Right hindlimb (tissue), 1 donor: Measurements from ENCODE around the gene WDR20.

ENCODE experiments used
- DNase-seq: peaks from one replicate; pipeline ENCODE4 v3.0.0-alpha.2; 2018

WDR20 gene

DNA sequence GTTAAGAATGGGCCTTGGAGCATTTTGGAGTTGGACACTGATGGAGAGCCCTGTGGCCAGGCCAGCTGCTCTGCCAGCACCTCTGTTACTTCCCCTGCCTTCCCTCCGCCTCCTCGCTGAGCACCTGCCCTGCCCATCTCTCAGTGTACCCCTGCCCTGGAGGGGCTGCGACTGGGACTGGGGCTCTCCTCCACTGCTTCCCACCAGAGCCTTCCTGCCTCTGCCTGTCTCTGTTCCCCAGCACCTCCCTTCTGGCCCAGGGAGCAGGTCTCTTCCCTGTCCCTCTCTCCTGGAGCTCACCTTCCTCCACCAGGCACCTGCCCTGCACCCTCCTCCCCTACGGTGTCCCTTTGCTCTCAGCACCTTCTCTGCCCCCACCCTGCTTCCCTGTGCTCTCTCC is 62.1 kb downstream of the WDR20 start:
- no peak for DNase-seq

DNA sequence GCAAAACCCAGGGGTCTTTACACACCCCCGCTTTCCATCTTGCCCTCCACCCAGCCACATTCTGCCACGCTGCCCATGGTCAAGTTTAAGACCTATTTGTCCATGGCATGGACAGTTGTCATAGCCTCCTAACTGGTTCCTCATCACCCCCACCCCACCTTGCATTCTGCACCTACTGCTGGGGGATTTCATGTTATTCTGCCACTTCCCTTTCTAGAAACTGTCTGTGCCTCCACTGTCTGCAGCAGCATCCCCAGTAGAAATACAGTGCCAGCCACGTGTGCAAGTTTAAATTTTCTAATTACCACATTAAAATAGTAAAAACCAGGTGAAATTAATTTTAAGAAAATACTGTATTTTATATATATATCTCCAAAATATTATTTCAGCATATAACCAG is 63.2 kb downstream of the WDR20 start:
- no peak for DNase-seq

DNA sequence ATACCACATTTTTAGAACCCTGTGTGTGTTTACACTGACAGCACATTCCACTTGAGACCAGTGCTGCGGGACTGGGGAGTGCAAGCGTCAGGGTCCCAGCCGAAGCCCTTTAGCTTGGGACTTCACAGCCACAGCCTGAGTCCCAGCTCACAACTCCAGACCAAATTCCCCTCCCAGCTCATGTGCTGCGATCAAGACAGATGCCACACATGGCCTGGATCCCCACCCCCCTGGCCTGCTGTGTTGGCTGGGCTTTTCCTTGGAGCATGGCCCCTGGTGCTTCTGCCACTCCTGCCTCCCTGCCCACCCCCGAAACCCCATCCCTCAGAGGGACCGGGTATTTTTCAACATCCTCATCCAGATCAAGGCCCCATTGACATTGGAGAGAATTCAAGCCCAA is 63.7 kb downstream of the WDR20 start:
- DNase-seq: no peak

DNA sequence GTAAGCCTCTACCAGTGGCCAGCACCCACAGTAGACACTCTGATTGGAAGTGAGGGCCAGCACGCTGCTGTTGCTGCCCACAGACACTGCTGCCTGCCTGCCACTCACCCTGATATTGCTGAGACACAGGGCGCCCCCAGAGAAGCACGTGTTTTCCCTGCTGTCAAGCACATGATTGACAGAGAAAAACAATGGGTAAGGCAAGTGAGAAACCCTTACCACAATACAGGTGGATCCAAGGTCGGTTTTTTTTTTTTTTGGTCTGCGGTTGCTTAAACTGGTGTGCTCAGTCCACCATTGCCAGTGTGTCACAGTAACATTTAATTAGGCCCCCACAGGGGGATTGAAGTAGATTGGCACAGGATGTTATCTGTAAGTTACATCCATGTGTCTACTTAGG is 65.9 kb downstream of the WDR20 start:
- no peak for DNase-seq

DNA sequence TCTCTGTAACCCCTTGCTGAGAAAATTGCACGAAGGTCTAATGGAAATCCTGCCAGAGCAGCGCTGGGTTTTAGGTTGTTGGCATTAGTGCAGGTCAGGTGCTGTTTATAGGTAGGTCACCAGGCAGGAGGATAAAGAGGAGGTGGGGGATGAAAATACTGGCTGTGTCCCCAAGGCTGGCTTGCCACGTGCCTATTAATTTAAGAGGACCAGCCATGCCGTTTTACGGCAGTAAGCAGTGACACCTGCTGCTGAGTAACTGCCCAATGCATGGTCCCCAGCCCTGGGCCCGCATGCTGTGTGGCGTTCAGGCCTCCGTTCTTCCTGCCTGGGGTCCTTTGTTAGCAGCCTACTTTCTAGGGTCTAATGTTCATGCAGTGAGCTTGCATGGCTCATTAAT is 67.2 kb downstream of the WDR20 start:
- DNase-seq: no peak

DNA sequence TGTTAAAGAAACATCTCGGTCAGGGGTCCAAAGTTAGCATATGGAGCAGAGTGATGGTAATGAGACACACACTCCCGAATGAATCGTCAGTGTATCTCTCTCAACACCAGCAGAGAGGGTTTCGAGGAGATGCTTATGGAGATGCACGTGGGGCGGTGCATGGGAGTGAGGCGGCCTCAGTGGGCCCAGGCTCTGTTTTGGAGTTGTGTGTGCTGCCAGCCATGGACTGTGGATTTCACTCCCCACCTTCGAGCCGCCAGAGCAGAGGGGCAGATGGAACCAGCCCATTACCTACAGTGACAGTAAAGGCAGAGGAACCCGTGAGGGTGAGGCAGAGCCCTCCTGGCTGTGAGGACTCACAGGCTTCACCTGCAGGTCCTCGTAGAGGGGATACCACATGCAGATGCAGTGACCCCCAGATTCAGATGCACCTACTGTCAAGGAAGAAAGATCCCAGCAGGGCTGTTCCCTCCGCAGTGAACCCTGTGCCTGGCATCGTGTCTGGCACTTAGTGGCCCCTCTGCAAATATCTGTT is 68.2 kb downstream of the WDR20 start:
- no peak for DNase-seq

DNA sequence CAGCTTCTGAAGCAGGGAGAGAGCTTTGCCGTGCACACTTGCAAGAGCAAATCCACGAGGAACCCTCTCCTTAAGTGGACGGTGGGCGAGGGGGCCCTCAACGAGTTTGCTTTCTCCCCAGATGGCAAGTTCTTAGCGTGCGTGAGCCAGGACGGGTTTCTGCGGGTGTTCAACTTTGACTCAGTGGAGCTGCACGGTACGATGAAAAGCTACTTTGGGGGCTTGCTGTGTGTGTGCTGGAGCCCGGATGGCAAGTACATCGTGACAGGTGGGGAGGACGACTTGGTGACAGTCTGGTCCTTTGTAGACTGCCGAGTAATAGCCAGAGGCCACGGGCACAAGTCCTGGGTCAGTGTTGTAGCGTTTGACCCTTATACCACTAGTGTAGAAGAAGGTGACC is 69.0 kb downstream of the WDR20 start:
- DNase-seq: no peak

DNA sequence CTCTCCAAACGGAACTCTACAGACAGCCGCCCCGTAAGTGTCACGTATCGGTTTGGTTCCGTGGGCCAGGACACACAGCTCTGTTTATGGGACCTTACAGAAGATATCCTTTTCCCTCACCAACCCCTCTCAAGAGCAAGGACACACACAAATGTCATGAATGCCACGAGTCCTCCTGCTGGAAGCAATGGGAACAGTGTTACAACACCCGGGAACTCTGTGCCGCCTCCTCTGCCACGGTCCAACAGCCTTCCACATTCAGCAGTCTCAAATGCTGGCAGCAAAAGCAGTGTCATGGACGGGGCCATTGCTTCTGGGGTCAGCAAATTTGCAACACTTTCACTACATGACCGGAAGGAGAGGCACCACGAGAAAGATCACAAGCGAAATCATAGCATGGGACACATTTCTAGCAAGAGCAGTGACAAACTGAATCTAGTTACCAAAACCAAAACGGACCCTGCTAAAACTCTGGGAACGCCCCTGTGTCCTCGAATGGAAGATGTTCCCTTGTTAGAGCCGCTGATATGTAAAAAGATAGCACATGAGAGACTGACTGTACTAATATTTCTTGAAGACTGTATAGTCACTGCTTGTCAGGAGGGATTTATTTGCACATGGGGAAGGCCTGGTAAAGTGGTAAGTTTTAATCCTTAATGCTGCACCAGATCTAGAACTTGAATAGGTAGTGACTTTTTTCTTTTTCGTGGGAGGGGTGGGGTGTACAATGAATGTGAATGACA is 69.7 kb downstream of the WDR20 start:
- no peak for DNase-seq

DNA sequence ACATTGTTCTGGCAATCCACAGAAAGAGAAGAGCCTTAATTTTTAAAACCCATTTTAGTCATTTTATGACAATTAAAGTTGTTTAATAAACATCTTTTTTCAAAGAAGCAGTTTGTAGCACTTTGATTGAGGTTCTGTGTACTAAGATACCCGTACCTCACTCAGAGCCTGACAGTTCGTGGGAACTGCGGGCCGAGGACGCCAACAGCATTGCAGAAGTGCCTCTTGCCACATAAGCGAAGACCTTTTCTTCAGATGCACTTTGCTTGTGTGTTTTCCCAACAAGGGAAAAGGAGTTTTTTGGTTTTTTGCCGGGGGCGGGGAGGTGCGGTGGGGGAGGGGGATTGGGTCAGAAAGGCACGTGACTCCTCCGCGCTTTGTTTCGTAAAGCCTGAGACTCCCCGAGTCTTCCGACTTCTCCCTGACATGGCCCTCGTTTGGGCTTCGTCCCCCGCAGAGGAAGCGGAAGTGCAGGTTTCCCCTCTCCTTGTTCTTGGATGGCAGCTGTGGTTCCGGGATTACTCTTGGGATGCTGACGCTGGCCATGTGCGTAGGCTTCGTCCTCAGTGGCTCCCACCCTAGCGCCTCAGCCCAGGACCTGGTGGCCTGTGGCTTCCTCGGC is 70.8 kb downstream of the WDR20 start:
- no peak for DNase-seq

DNA sequence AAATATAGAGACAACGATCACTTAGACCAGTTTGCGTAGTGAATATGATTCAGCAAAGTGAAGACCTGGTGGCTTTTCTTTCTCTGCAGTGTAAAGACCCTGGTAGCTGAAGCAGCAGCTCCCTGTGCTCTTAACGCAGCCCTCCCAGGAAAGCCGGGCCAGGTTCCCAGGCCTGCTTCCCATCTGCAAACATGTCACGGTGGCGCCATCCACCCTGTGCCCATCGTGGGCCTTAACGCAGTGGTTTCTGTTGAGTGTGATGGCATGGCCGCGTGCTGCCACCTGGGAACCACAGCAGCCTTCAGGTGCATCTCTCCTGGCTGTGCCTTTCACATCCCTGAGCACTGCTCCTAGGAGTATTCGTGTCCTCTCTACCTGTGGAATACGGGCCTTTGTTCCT is 71.5 kb downstream of the WDR20 start:
- no peak for DNase-seq

DNA sequence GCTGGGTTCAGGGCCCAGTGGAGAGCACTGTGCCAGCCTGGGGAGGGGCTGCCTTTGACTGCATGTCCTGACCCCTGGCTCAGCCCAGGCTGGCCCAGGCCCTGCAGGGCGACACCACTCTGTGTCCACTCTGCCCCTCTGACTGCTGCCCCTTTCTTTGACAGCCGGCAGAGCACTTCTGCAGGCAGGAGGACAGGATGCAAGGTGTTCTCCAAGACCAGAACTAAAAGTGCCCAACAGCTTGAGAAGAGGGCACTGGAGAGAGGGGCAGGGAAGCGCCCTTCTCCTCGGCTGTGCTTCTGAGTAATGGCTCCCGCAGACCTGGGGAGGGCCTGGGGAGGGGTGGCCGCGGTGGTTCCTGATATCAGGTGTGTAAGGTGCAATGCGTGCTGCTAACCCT is 72.7 kb downstream of the WDR20 start:
- DNase-seq: no peak

DNA sequence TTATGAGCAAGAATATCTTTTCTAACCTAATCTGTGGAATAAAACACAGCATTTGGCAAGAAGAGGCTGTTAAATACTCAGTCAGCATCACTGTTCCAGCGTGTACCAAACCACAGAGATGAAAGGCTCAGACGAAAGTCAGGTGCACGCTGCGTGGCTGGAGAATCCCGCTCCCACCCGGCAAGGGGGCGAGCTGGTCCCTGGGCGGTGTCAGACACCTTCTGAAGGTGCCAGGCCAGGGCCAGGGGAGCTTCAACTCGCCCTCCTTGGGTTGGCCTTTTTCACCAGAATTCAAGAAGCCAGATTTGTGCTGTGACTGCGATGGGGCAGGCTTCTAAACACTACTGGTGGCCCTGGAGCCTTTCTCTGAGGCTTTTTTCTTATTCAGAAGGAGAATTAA is 73.1 kb downstream of the WDR20 start:
- no peak for DNase-seq

DNA sequence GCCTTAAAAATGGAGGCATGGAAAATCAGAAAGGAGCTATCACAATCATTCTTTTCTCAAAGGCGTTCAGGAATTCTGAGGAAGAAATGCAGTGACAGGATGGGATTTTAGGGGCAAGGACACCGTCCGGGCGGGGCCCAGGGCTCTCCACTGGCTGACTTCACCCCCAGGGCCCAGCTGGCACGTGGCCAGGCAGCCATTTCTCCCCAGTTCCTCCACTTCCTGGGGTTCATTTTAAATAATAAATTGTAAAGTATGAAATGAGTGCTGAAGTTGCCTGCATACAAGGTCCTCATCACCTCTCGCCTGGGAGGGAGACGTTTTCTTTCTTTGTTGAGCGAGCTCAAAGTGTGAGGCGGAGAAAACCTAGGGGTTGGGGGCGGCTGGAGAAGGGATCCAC is 73.8 kb downstream of the WDR20 start:
- no peak for DNase-seq

DNA sequence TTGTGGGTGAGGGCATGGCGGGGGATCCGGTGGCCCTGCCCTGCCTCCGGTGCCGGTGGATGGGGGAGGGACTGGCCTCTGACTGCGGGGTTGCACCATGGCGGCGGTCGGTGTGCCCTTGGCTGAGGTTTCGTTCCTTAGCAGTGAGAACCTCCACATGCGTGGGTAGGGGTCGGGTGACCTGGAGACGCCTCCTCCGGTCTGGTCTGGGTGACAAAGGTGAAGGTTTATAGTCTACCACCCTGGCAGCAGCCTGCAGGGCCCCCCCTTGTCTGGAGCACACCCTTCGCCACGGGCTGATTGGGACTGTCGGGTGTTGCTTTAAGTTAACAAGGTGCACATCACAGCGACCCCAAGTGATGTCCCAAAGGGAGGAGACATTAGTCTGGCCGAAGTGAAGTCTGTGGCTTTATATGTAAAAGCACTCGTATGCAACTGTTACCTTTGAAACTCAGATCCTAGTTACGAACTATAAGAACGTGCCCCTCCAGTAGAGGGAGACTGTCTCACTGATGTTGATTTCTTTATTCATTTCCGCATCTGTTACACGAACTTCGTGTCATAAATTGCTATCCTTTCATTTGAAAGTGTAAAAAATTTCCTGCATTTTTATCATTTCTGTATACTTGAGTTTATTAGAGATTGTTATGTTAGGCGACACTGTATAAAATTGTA is 74.4 kb downstream of the WDR20 start:
- DNase-seq: no peak

DNA sequence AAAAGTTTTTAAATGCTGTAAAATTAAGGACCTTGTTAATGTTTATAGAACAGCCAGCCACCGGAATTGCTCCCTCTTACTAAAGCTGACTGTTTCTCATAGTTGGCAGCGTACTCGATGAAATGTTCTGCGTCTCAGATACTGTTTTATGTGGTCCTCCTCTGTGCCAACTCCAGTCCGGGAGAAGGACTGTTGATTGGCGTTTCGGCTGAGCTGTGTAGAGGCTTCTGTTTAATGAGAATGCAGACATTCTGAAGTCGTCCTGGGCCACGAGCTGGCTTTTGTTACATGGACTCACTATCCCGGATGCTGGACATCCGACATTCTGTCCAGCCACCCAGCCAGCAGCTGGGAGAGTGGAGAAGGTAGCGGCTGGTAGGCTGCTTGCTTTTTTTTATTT is 75.4 kb downstream of the WDR20 start:
- no peak for DNase-seq

DNA sequence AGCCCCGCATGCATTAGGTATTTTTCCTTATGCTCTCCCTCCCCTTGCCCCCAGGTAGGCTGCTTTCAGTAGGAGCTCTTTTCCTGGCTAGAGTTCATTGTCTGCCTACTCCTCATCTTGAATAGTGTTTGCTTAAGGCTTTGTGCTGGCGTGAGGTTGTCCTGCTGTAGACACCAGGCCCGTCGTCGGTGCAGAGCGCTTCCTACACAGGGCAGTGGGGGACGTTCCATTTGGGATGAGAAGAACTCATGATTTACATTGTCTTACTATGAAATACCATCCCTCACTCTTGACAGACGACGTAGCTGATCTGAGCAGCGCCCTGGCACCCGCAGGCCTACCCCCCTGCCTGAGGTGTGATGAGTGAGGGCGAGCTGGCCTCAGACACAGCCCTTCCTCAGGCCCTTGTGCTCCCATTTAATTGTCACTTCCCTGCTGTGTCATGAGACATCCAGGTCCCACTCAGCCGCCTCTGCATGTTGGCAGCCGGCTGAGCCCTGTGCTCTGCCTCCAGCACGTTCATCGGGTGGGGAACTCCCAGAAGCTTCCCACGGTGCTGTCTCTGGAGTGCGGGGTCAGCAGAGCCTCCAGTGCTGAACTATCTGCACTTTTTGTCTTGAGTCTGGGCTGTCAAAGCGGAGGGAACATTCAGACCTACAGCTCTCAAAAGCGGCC is 76.0 kb downstream of the WDR20 start:
- DNase-seq: no peak

DNA sequence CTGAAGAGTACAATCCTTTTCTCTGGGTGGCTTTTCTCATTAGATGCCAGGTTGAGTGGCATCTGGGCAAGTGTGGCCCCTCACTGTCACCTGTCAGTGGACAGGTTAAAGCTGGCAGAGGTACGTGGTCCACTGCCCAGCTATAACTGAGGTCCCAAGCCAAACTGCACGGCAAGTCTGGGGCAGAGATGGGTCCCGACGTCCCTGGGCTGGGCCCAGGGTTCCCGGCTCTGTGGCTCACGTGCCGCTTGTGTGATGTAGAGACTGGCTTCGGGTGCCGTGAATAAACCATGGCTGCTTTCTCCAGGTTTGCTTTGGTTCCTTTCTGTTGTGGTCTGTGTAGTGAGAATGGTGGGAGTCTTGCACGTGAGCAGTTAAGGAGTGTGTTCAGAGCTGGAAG is 77.7 kb downstream of the WDR20 start:
- DNase-seq: no peak

DNA sequence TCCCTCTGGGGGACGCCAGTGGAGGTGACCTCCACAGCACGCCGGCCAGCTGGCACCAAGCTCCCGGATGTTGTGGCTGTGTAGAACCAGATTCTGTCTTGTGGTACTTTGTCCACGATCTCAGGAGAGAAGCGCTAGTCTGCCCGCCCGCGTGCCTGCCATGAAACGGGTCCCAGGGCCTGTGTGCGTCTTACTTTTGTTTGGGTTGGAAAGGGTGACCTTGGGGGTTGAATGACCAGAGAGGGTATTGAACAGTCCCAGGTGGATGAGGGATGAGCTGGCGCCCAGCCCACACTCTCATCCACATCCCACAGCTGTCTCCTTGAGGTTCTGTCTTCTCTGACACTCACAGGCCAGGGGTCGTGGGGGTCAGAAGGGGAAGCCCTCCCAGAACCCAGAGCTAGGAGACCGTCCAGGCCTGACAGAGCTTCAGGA is 78.3 kb downstream of the WDR20 start:
- no peak for DNase-seq

DNA sequence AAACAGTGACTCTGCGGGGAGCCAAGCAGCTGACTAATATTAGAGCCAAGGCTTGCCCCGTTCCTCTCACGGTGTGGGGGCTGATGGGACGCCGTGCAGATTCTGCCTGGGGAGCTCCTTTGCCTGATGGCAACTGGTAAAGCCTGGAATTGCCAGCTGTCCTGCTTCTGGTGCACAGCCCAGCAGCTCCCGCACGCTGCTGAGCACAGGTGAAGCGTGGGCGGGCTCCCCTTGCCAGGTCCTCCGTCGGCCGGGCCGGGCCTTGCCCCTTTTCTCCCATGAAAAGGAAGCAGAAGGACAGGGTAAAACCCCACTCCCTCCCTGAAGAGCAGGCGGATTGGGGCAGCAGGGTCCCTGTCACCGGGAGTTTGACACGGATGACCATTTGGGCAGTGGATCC is 79.0 kb downstream of the WDR20 start:
- no peak for DNase-seq

DNA sequence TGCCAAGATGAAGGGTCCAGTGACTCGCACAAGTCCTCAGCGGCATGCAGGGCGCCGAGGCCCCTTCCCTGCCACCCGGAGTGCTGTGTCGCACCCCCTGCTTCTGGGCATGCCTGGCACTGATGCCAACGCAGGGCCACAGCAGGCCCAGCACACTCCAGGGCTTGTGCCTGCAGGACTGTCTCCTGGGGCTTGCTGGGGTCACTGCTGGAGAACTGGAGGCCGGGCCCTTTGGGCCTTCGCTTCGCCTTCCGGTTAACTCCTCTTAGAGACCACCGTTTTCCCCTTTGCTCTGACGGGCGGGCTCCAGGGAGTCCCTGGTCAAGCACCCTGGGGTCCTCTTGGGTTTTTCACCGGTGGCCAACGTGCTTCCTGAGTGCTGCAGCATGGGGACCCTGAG is 79.6 kb downstream of the WDR20 start:
- DNase-seq: no peak

DNA sequence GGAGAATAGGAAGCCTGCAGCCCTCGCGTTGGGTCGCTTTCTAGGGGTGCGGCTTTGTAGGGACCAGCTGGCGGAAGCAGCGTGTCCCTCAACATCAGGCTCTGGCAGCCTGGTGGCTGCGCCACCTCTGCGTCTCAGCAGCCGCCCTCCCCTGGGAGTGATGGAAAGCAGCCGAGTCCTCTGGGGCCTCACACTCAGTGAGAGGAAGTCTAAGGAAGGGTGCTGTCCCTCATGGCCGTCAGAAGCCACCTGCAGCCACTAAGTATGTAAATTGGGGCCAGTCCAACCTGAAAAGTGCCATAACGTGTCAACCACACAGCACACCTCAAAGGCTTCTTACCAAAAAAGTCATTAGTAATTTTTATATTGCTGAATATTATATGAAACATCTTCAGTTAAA is 80.3 kb downstream of the WDR20 start:
- DNase-seq: no peak

DNA sequence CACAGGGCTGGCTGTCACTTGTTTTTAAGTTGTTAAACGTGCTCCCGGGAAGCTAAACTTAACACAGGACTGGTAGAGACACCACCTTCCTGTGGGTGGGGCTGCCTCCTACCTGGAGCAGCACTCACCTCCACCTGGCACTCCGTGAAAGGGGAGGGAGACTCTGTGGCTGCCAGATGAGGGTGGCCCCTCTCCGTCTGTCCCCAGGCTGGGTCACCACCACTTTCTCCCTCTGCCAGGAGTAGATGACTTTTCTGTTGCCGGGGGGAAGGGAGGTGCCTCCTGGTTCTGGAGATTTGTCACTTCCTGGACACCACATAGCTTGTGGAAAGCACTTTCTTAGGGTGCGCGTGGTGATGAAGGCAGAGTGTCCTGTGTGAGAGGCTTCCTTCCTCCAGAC is 81.3 kb downstream of the WDR20 start:
- no peak for DNase-seq

DNA sequence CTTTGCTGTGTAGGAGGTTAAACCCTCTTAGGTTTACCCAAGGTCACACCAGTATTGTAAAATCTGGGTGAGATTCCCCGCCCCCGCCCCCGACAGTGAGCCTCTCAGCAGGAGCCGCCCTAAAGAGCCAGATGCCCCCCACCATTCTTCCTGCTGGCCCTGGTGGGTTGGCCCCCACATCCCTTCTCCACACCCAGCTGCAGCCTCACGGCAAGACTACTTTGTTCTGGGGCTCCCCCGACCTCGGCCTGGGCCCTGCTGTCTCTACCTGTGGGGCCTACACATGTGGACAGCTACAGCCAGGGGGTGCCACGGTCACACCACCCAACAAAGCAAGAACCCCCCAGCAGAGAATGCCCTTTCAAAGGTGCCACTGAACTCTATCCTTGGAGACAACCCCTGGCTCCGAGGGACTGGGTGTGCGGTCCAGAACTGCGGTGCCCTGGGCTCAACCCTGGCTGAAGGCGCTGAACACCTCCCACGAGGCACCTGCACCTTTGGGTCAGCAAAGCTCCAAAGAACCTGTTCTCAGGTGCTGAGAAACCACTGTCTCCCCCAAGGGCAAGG is 82.4 kb downstream of the WDR20 start:
- no peak for DNase-seq
